ENCODE measurements around the gene LHFPL2. TPM values are rescaled to one million over a fixed set of nuclear protein-coding genes. Genes with fewer than 3 reads are reported as not detected.

Gene LHFPL2
- total RNA-seq, 4 donors from 2014 or later: 14.7 to 127 (median 28.0) TPM

DNA sequence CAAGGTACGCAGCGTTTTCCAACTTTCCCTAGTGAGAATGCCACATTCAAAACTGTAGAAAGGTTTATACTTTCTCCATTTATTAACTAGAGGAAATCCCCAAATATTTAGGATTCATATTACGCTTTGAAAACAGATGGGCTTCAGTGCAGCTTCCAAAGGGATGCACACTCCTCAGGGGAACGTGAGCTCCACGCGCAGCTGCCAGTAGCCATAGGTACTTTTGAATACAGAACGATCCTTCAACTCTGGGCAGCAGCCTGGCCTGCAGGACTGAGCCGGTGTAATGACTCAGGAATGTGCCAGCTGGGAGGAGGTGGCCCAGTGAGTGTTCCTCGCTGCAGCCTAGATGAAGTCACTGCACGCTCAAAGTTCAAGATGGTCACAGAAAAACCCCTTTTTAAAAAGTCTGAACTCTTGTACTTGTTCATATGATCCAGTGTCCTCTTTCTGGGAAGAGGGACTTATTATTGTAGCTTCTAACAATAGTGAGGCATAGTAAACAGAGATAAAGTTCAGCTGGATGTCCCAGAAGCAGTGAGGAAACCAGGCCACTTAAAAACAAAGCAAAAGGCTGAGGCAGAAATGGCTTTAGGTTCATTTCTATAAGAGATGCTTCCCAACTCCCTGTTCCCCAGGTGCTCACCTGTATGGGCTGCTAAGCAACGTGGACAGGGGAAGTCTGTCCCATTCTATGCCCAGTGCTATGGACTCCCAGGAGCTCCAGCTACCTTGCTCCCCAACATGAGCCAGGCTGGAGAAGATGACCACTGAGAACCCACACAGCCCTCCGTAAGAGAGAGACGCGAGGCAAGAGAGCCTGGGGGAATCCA, 130.0 kb downstream of the LHFPL2 start:
- DNase-seq: peak in 1 of 2 donors; percentile 48
- Histone ChIP-seq H3K9me3 (no peaks in the 10 kb centered on the region), H3K27me3 (no peaks in the 10 kb centered on the region), H3K4me1 (no peaks in the 10 kb centered on the region), H3K27ac (no peak overlapping the region), H3K36me3 (no peaks in the 10 kb centered on the region), H3K4me3 (no peak overlapping the region)
- intact Hi-C loops (cut with DNase I; ENCODE audit: low total_unique reads): no loop called here
- TF ChIP-seq, protein P1, sequence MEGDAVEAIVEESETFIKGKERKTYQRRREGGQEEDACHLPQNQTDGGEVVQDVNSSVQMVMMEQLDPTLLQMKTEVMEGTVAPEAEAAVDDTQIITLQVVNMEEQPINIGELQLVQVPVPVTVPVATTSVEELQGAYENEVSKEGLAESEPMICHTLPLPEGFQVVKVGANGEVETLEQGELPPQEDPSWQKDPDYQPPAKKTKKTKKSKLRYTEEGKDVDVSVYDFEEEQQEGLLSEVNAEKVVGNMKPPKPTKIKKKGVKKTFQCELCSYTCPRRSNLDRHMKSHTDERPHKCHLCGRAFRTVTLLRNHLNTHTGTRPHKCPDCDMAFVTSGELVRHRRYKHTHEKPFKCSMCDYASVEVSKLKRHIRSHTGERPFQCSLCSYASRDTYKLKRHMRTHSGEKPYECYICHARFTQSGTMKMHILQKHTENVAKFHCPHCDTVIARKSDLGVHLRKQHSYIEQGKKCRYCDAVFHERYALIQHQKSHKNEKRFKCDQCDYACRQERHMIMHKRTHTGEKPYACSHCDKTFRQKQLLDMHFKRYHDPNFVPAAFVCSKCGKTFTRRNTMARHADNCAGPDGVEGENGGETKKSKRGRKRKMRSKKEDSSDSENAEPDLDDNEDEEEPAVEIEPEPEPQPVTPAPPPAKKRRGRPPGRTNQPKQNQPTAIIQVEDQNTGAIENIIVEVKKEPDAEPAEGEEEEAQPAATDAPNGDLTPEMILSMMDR (IDR thresholded peaks at IDR 0.05): no peak
- no peak for TF ChIP-seq POLR2A (IDR thresholded peaks at IDR 0.05)

DNA sequence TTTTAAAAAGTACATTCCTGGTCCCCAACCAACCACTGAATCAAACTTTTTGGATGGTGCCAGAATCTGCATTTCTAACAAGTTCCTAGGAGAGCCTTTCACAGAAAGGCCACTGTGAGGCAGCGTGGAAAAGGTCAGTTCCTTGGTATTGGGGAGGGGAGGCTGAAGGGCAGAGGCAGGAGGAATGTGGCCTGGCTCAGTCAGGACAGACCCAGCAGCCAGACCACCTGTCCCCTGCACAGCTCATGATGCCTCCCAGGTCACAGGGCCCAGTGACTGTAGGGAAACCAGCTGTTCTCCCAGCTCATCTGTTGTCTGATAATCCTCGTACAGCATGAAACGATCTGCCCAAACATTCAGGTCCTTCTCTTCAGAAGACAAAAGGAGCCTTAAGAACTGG, 132.9 kb downstream of the LHFPL2 start:
- Histone ChIP-seq H3K4me1 (no peaks in the 10 kb centered on the region), H3K36me3 (no peaks in the 10 kb centered on the region), H3K4me3 (no peak overlapping the region), H3K9me3 (no peaks in the 10 kb centered on the region), H3K27me3 (no peaks in the 10 kb centered on the region), H3K27ac (no peak overlapping the region)
- TF ChIP-seq POLR2A (IDR thresholded peaks at IDR 0.05): no peak
- TF ChIP-seq, protein P1 (IDR thresholded peaks at IDR 0.05): no peak
- intact Hi-C loops (cut with DNase I; ENCODE audit: low total_unique reads): no loop called here
- DNase-seq: no peak

DNA sequence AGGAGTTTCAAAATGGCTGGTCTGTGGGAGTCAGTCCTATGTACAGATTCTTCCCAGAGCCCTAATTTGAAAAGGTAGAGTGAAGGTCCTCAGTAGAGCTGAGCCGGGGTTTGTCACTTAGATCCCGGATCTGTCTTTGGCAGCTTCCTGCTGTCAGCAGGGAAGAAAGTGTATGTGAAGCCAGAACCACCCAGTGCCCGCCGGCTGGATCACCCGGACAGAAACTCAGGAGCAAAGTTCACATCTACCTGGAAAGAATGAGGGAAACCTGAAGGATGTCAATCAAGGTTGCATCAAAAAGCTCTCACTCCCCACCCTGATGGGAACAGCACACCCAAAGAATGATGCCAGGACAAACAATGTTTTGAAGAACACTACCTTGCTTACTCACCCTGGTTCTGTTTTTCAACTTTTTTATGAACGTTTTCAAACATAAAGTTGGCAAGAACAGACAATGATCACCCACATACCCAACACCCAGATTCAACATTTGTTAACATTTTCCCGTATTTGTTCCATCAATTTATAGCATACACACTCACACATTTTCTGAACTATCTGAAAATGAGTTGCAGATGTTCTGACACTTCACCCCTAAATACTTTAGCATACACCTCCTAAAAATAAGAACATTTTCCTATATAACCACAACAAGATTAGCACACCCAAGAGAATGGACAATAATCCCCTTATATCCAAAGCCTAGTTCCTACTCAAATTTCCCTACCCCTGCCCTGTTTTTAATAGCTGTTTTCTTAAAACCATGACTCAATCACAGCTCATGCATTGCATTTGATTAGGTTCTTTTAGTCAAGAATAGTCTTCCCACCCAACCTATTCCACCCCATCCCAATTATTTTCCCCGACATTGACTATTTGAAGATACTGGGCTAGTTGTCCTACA, 133.9 kb downstream of the LHFPL2 start:
- TF ChIP-seq, protein P1 (IDR thresholded peaks at IDR 0.05): no peak
- TF ChIP-seq POLR2A (IDR thresholded peaks at IDR 0.05): no peak
- no peak overlapping the region for H3K4me3 ChIP-seq
- H3K9me3 ChIP-seq: no peaks in the 10 kb centered on the region
- DNase-seq: no peak
- no peak overlapping the region for H3K27ac ChIP-seq
- H3K27me3 ChIP-seq: no peaks in the 10 kb centered on the region
- H3K4me1 ChIP-seq: peaks cover 0 to 3% of the 10 kb centered on the region in 2 donors
- no peaks in the 10 kb centered on the region for H3K36me3 ChIP-seq
- intact Hi-C loops (cut with DNase I; ENCODE audit: low total_unique reads): no loop called here

DNA sequence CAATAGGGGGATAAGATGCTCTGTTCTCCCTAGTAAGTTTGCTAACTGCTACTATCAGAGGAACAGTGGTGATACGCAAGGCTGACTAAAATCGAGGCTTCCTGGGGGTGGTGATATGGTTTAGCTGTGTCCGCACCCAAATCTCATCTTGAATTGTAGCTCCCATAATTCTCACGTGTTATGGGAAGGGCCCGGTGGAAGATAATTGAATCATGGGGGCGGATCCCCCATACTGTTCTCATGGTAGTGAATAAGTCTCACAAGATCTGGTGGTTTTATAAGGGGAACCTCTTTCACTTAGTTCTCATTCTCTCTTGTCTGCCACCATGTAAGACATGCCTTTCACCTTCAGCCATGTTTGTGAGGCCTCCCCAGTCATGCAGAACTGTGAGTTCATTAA, 135.1 kb downstream of the LHFPL2 start:
- no peak for DNase-seq
- no peak overlapping the region for H3K27ac ChIP-seq
- H3K4me3 ChIP-seq: no peak overlapping the region
- intact Hi-C loops (cut with DNase I; ENCODE audit: low total_unique reads): no loop called here
- no peaks in the 10 kb centered on the region for H3K36me3 ChIP-seq
- TF ChIP-seq, protein P1 (IDR thresholded peaks at IDR 0.05): no peak
- TF ChIP-seq POLR2A (IDR thresholded peaks at IDR 0.05): no peak
- no peaks in the 10 kb centered on the region for H3K27me3 ChIP-seq
- H3K4me1 ChIP-seq: peaks cover 0 to 4% of the 10 kb centered on the region in 2 donors
- no peaks in the 10 kb centered on the region for H3K9me3 ChIP-seq

DNA sequence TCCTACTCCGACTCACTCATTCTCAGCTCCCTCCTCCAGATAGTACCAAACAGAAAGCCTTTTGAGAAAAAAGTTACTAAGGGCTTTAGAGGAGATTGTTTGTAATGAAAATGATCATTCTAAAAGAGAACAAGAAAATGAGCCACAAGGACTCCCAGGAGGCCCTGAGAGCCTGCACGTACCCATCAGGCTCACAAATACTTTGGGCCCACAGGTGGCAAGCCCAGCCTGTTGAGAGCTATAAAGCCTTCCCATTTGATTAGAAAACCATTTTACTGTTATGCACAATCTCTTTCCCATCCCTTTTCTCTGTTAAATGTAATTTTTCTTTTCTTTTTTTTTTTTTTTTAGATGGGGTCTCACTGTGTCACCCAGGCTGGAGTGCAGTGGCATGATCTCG, 136.1 kb downstream of the LHFPL2 start:
- TF ChIP-seq, protein P1 (IDR thresholded peaks at IDR 0.05): no peak
- no peak for TF ChIP-seq POLR2A (IDR thresholded peaks at IDR 0.05)

More for the DNA sequence above, 136.1 kb downstream of the LHFPL2 start:
- no peak overlapping the region for H3K27ac ChIP-seq
- intact Hi-C loops (cut with DNase I; ENCODE audit: low total_unique reads): no loop called here
- H3K36me3 ChIP-seq: no peaks in the 10 kb centered on the region
- H3K9me3 ChIP-seq: no peaks in the 10 kb centered on the region
- no peaks in the 10 kb centered on the region for H3K27me3 ChIP-seq
- no peak for DNase-seq
- H3K4me1 ChIP-seq: peaks cover 0 to 4% of the 10 kb centered on the region in 2 donors
- no peak overlapping the region for H3K4me3 ChIP-seq

Data from uterus (tissue), 4 donors.